Epidermal melanocyte (primary cell): Measurements from ENCODE around the gene GAD1.
A peak's percentile ranks its signal among the peaks of the same experiment; 100 is the strongest.

Source experiments
- DNase-seq: peaks from one replicate; pipeline ENCODE4 v3.0.0; 2011; ENCODE audit warnings: low spot score; ENCODE audit not compliant: insufficient read length

GAD1 gene

DNA sequence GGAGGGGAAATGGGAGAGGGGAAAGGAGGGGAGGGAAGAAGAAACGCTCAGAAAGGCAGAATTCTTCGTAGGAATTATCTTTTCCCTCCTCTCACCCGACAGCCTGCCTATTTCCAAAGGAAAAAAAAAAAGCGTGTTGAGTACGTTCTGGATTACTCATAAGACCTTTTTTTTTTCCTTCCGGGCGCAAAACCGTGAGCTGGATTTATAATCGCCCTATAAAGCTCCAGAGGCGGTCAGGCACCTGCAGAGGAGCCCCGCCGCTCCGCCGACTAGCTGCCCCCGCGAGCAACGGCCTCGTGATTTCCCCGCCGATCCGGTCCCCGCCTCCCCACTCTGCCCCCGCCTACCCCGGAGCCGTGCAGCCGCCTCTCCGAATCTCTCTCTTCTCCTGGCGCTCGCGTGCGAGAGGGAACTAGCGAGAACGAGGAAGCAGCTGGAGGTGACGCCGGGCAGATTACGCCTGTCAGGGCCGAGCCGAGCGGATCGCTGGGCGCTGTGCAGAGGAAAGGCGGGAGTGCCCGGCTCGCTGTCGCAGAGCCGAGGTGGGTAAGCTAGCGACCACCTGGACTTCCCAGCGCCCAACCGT lies at the start of gene GAD1:
TSS of gene GAD1 (plus strand) at position 384 of the 589 bp plus-strand sequence. CDS start 1,705 bp downstream, outside the sequence.
- DNase-seq, result no peak

DNA sequence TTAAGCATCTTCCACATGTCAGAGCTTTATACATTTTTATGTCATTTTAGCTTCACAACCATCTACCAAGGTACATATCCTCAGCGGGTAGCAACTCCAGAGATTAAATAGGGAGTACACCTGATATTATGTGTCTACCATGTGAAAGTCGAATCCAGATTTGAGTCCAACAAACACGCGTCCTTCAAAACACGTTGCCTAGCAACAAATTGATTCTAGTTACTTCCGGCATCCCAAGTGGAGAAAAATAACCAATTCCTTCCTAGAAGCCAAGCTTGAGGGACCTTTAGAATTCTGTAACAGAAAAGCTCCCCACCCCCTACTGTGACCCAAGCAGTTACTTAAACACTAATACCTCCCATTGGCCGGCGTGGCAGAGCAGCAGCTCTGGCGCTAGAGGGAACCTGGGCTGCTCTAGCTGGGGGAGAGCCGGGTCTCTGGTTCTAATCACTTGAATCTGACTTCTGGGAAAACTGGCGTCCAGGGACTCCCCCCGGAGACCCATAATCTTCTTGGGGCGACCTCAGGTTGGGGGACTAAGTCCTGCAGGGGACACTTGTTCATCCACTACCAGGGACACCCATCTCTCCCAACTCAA lies 46.6 kb upstream of the GAD1 start, which contains the start of gene ERICH2:
TSS of gene ERICH2 (plus strand) at position 371 of the 598 bp plus-strand sequence. CDS start 304 bp downstream, outside the sequence.
- peak; percentile 32 for DNase-seq

DNA sequence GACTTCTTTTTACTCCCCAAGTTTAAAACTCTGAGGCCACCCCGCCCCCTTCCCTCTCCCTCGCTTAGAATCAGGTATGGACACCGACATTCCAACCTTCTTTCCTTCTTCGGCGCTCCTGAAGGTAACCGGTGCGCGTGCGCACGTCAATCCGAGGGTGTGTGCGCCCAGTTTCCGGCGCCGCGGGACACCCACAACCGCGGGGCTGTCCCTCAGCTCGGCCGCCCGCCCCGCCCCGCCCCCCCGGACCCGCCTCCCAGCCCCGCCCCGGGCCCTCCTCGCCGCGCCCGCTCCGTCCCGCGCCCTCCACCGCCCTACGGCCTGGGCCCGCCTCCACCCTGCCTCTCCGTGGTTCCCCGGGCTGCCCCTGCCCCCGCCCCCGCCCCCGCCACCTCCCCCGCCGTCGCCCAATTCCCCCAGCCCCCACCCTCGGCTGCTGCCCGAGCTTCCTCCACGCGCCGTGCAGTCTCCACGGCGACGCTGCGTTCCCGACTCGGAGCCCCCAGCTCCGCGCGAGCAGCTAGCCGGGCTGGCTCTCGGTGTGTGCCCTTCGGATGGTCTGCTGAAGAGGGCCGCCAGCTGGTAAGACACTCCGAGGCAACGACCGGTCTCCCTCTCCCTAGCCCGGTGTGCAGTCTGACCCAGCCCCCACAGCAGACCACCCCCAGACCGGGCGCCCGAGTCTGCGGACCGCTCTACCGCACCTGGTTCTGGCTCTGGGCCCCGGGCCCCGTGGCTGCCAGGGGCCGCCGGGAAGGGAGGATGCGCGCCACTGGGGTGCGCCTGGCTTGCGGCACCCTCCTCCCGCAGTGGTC lies 45.9 kb upstream of the GAD1 start:
- peak; percentile 49 for DNase-seq

DNA sequence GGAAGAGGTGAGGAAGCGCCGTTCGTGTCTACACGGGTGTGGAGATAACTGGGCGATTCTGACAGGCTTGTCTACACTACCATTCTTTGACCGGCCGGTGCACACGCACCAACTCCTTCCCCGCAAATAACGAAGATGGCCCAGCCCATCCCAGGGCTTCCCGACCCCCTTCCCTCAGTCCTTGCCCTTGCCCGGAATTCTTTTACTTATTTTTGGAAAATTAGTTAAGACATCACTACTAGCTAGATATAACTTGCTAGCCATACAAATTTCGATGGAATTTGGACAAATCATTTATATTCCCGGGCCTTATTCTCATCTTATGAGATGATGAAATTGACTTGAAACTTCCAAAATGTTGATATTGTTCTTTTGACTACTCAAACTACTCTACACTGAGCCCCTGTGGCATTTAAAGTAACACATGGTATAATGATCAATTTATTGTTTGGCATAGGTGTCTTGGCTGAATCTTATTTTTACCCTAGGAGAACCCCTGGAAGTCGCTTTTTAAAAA lies 45.2 kb upstream of the GAD1 start:
- DNase-seq, result no peak

DNA sequence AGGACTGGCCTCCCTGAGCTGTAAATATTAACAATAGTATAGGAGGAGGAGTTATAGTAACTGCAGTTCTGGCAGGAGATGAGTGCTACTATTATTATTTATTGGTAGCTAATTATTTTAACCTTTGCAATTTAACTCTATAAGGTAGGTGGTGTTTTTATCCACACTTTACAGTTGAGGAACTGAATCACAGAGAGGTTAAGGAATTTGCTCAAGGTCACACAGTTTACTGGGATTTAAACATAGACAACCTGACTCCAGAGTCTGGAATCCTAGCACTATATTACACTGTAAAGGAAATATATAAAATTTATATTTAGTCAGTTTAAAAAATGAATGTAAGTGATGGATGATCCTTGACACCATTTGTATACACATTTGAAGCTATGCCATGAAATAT lies 44.4 kb upstream of the GAD1 start:
- DNase-seq, result no peak

DNA sequence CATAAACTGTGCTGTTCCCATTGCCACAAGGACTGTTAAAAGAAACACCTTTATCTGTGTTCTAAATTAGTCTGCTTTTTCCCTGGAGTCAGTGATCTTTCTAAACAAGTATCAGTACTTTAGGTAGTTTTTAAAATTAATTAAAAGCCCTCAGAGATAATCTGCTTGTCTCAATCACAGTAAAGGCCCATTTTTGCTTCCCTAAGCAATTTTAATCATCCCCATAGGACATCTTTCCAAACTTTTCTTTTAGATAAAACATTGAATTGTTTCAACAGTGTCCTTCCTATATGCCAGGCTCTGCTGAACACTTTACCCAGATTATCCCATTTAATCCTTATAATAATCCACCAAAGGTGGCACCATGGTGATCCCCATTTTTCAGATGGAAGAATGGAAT lies 42.6 kb upstream of the GAD1 start:
- DNase-seq, result no peak

DNA sequence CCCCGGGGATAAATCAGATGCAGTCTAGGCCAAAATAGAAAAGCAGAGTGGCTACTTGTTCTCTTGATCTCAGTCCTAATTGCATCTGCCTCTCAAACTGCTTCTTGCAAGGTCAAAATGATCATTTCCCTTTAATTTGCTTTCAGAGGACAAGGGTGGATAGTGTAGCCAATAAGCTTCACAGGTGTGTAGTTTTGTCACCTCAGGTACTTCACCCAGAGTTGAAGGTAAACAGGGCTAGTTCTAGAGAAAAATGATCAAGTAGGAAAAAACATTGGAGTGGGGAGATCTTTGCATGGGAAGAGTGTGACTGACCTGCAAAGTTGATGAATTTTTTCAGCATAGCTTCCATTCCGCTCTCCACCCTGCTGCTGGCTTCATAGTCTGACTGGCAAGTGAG lies 37.8 kb upstream of the GAD1 start:
- no peak for DNase-seq

DNA sequence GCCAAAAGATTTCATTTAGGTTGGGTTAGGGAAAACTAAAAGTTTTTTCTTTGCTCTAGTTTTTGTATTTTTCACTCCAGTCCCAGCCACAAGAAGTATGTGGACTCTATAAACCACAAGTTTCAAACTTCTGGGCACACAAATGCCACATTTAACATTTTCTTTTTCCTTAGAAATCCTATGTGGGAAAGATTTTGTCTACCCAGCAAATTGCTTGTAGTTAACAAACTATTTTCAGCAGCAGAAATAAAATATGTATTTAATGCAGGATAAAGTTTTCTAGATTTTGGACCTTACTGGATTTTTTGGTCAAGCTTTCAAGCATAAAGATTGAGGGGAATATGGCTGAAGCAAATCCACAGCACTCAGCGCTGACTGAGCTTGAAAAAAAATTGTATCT lies 37.4 kb upstream of the GAD1 start:
- no peak for DNase-seq

DNA sequence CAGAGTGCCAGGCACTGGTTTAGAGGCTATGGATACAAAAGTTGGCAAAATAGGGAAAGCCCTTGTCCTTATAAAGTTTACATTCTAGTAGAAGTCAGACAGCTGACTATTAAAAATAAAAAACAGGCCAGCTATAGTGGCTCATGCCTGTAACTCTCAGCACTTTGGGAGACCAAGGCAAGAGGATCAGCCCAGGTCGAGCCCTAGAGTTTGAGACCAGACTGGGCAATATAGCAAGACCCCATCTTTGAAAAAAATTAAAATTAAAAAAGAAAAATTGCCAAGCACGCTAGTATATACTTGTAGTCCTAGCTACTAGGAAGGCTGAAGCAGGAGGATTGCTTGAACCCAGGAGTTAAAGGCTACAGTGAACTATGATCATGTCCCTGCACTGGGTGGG lies 34.0 kb upstream of the GAD1 start:
- DNase-seq, result no peak

DNA sequence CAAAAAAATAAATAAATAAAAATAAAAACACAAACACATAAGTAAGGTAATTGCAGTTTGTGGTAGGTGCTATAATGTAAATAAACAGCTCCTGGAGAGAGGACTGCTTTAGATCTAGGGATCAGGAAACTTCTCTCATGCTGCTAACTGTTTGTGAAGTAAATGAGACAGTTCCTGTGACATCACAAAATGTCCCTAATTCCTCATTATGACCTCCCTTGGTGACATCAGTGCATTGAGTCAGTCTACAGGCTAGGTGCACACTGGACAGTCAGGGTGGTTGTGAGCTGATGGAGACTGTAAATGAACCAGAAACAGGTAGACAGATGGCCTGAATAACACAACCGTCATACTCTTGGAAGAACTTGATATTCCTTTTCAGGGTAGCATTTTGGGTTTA lies 33.1 kb upstream of the GAD1 start:
- DNase-seq, result no peak

DNA sequence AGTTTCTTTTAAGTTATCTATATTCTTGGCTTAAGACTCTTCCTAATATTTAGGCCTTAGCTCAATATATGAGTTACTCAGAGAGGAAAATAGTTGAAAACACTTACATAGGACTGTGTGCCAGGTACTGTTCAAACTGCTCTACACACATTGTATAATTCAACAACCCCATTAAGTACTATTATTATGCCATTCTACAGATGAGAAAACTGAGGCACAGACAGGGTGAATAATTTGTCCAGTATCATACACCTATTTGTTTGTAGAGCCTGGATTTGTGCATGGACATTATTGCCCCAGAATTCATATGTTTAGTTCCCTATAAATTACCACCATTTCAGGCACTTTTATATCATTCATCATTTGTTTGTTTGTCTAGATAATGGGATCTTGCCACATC lies 17.7 kb upstream of the GAD1 start:
- no peak for DNase-seq

DNA sequence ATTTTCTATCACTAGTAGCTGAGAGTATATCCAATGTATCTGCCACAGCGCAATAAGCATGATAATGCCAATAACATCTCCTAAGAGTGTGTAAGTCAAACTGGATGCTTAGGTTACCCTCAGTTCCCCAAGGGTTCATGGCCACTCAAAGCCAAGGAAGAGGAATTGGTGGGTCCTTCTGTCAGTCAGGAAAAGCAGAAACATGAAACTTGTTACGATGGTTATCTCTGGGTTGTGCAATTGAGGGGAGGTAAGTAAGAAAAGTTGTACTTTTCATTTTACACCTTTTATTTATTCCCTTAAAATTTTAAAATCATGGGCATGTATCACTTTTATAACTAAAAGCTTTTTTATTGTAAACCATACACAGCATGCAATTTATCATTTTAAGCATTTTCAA lies 10.1 kb upstream of the GAD1 start:
- DNase-seq, result no peak

DNA sequence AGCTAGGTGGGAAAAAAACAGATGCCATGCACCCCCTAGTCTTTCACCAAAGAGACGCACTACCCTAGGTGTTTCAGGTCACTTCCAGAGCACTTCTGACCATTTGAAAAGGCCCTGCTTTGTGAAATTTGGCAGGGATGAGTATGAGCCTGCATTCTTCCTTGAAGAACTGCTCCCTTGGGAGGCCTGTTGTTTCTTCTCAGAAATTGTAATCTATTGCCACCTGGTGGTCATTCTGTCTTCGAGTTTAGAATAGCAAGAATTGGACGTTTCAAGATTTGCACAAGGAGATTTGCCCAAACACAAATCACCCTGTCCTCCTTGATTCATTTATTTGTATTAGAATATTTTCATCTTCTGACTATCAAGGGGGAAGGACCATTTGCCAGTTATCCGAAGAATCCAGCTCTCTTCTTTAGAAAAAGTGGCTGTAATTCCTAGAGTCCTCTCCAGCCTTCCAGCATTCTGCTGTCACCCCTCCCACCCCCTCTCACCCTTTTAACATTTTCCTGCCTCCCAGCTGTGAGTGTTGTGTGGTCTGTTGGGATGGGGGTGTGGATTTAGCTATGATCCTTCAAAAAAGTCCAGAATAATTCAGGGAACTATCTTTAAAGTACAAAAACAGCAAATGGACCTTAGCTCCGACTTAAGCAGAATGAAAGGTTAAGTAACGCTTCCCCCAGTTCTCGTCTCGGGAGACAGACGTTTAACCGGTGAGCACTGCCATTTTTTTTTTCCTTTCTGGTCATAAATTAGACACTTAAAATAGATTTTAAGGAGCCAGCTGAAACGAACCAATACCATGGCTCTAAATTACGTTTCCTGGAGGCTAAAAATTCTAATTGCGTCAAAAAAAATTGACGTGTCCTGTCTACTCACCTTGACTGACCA lies 3.7 kb upstream of the GAD1 start:
- peak; percentile 85 for DNase-seq

DNA sequence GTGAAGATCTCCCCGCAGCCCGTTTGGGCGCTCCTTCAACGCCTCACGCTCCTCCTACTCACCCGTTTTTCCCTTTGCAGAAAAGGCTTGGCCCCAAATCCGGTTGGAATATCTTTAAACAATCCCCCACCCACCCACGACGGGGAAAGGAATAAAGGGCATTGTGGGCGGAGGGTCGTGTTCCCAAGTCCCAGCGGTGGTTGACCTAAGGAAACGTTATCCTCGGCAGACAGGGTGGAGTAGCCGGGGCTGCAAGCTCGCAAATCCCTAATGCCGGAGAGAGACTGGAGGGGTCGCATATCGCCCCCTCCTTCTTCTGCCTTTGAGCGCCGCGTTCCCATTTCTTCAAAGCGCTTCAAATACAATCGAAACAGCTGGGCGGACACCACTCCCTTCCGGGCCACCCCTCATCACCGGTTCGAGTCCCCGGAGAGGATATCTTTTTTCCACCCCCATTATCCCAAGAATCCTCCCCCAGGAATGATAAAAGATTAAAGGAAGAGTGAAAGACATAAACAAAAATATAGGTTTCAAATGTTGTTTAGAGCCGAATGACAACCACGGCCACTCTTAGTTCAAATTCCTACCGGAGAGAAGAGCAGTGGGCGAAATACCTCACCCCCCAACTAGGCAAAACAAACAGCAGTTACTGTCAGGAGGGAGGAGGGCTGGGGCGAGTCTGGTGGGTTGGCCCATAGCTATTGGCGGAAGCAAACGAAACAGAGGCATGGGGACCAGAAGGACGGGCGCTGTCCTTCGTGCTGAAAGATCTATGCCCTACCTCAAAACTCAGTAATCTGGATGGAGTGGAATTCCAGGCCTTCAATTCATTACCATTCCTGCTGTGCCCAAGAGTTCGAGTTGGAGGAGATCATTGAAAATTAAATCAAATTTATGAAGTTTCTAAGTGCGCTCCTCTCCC lies 2.8 kb upstream of the GAD1 start:
- no peak for DNase-seq

DNA sequence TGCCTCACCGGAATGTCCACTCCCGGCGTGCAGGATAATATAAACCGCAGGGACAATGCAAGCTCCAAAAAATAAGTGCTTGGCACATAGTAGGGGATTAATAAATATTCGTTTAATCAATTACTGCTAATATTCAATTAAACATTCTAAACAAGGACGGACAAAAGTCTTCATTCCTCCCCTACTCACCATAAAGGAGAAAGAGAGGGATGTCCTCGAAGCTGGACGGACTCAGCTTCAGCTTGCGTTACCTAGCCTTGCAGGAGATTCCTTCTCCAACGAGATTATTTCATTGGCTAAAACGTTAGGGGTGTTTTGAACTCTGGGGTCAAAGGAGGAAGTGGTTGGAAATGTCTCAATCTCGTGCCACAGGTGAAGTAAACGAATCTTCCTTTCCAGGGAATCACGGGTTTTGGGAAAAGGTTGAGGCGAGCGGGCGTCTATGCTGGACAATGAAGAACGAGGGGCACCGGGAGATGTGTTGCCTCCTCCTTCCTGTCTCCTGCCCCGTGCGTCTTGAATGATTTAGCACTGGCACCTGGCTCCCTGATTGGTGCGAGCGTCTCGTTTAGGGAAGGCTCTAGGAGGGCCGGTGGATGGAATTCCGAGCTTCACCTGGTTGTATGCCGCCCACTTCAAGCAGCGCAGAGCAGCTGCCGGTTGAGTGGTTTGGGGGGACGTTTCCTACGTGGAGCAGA lies 2.0 kb upstream of the GAD1 start:
- no peak for DNase-seq

DNA sequence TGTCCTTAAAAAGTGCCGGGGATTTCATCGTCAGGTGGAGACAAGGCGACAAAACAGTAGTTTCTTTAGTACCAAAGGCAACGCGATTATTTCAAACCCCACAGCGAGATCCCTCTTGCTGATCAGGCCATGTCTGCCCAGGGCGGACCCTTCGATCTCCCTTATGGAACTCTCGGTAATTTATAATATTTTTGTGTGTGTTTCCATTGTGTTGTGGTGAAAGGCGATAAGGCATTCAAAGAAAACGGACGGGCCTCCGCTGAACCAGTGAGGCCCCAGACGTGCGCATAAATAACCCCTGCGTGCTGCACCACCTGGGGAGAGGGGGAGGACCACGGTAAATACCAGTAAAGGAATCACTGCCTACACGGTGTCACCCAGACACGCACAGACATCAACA lies 1.4 kb upstream of the GAD1 start:
- no peak for DNase-seq

DNA sequence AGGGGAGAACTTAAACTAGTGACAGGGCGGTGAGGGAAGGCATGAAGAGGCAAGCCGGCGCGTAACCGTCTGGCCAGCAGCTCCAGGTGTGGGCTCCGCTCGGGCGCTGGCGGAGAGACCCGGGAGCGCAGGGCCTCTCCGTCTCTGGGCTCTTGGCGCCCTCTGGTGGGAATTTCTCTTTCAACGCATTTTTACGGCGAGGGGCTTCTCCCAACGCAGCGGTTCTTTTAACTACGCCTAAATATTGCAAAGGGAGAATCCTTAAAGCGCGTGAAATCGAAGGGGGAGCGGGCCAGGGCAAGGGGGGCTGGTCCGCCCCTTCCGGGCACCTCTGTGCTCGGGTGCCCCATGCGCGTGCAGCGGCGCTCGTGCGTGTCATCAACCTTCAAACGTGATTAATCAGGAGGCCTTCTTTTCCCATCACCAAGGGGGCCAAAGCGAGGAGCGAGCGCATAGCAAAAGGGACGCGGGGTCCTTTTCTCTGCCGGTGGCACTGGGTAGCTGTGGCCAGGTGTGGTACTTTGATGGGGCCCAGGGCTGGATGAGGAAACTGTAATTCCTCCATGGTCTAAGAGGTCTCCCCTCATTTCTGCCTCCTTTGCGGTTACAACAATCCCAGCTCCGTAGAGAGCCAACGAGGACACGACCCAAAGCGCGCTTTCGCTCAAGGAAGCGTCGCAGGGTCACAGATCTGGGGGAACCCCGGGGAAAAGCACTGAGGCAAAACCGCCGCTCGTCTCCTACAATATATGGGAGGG lies 762 bp upstream of the GAD1 start:
- no peak for DNase-seq

DNA sequence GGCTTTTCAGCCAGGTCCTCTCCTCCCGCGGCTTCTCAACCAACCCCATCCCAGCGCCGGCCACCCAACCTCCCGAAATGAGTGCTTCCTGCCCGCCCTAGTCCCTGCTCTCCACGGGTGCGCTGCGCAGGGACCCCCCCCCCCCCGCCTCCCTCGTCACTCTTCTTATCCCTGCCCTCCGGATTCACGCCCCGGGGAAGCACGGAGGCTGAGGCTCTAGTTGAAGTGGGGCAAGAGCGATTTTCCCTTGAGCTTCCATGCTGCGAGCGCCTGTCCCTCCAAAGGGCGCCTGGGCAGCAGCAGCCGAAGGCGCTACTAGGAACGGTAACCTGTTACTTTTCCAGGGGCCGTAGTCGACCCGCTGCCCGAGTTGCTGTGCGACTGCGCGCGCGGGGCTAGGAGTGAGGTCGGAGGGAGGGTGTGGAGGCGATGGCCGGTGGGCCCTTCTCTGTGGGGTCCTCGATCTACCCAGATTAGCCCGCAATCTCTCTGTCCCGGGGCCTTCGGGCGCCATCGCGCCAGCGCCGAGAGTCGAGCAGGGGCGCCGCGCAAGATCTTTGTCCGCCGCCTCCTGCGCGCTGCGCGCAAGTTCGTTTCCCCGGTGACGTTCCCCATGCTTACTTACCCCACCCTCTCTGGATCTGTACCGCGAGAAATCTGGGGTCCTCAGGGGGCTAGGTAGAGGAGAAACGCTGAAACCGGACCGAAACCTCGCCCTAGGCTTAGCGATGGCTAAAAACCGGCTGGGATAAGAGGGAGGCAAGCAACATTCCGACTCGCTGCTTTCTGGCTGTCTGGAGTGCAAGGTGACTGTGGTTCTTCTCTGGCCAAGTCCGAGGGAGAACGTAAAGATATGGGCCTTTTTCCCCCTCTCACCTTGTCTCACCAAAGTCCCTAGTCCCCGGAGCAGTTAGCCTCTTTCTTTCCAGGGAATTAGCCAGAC lies 677 bp downstream of the GAD1 start:
- DNase-seq, result no peak
